ENCODE results near the gene MRPS34.

- TF ChIP-seq CTCF (IDR thresholded peaks at IDR 0.05) (no peak), POLR2AphosphoS5 (IDR thresholded peaks at IDR 0.05) (no peak)
Measured at GRCh38 chr16:1768767-1769401, 4.0 kb downstream of the MRPS34 start.
